GM12801 (cell line): ENCODE data around the gene NFYC.

Experiments
- TF ChIP-seq, protein P1 (sequence below): IDR thresholded peaks from one replicate; pipeline ENCODE4 v1.5.1; 2011; ENCODE audit warnings: control low read depth; ENCODE audit not compliant: insufficient read length; ENCODE audit errors: extremely low read depth

The NFYC gene

DNA sequence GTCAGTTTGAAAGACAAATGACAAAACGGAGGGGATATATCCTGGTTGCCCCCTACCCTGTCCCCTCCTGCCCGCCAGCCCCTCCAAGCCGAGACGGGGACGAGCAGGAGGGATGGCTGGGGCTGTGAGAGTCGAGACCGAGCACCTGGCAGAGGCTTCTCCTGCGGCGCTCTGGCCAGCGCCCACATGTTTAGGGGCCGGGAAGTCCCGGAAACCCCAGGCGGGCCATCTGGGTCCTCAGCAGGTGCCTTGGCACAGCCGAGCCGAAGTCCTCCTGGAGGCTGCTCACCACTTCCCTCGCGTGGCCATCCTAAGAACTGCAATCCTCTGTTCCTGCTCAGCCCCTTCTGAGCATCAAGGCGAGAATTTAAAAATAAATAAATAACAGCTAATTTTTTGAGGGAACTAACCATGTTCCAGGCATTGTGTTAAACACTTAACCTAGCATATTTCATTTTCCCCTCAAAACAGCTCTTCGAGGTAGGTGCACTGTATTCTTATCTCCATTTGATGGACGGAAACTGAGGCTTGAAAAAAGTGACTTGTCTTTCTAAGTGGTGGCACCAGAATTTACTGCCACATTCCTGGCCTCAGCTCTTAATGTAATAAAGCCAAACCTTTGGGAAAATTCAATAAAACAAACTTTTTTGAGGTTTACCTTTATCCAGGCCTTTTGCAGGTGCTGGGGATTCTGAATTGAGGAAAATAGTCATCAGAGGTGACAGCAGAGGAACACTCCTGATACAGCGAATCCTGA lies 22.6 kb upstream of the NFYC start:
- TF ChIP-seq, protein P1, sequence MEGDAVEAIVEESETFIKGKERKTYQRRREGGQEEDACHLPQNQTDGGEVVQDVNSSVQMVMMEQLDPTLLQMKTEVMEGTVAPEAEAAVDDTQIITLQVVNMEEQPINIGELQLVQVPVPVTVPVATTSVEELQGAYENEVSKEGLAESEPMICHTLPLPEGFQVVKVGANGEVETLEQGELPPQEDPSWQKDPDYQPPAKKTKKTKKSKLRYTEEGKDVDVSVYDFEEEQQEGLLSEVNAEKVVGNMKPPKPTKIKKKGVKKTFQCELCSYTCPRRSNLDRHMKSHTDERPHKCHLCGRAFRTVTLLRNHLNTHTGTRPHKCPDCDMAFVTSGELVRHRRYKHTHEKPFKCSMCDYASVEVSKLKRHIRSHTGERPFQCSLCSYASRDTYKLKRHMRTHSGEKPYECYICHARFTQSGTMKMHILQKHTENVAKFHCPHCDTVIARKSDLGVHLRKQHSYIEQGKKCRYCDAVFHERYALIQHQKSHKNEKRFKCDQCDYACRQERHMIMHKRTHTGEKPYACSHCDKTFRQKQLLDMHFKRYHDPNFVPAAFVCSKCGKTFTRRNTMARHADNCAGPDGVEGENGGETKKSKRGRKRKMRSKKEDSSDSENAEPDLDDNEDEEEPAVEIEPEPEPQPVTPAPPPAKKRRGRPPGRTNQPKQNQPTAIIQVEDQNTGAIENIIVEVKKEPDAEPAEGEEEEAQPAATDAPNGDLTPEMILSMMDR = no peak

DNA sequence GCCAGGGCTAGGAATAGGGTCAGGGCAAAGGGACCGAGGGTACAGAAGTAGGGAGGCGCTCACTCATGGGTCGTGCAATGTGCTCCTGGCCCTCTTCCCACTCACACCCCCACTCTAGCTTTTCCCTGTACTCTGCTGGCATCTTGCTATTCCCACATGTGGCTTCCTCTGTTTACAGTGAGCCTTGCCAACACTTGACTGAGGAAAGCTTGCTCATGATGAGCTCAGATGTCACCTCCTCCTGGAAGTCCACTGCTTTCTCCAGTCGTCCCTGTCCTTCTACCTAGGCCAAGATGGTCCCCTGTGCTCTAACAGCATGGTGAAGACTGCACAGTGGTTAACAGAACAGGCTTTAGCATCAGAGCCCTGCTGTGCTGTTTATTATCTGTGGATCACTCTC lies 18.1 kb upstream of the NFYC start:
- TF ChIP-seq, protein P1 = no peak

DNA sequence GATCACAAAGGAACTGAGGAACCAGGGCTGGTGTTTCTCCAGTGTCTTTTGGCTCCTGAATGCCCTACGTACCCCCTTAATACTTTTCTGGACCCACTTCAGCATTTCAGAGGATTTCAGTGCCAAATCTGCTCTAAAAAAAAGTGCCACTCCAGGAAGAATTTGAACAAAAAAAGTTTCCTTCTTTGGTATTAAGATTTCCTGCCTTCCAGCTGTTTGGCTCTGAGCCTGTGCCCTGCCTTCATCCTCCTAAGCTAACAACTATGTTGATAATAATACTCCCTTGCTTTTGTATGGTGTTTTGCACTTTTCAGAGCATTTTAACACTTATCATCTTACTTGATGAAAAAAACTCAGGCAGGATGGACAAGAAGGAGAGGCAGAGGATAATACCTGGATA lies 15.0 kb upstream of the NFYC start:
- TF ChIP-seq, protein P1 = no peak

DNA sequence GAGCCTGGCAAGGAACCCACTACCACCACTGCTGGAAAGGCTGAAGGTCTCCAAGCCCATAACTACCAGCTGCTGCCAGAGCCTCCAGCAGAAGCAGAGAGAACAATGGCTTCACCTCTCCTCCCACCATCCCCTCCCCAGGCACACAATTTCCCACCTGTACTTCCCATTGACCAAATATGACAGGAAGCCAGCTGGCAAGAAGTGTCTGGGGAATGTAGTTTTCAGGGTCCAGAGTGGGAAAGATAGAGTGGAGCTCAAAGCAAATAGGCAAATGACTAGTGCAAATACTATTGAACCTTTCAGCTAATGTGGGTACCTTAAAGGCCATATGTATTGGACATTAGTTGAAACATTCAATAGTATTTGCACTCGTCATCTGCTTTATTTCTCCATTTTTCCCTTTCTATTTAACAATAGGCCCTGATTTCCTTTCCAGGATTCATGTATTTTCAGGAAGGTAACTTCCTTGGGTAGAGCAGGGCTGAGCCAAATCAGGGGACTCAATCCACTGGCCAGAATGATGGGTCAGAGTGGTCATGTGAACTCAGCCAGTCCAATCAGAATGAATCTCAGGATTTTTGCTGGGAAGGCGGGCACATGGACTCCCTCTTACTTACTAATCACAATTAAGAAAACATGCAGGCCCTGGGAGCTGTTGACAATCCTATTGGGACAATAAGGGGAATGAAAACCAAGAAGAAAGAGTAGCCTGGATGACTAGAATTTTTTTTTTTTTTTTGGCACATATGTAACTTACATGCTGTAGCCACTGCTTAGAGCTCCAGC lies 12.1 kb upstream of the NFYC start:
- TF ChIP-seq, protein P1 = no peak

DNA sequence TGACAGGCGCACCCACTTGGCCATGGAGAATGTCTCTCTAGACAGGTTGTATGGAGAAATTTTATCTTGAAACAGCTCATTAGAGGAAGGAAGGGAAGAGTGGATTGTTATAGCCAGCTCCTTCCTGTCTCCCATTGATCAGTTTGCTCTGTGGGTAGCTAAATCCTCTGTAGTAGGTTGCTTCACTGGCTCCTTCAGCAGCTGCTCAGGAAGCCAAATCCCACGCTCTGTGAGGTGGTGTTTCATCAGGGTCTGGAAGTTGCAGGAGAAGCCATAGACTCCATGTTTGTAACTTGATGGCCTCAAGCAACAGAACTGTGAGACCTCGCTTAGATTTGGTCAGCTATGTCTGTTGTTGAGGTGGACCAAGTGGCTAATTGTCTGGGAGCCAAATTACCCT lies 6.8 kb upstream of the NFYC start:
- TF ChIP-seq, protein P1 = no peak

DNA sequence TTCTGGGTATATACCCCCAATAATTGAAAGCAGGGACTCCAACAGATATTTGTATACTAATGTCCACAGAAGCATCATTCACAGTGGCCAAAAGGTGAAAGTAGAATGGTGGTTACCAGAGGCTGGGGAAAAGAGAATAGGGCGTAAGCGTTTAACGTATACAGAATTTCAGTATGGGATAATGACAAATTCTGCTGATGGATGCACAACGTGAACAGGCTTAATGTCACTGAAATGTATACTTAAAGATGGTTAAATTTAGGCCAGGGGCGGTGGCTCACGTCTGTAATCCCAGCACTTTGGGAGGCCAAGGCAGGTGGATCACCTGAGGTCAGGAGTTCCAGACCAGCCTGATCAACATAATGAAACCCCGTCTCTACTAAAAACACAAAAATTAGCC lies 4.4 kb upstream of the NFYC start:
- TF ChIP-seq, protein P1 = no peak

DNA sequence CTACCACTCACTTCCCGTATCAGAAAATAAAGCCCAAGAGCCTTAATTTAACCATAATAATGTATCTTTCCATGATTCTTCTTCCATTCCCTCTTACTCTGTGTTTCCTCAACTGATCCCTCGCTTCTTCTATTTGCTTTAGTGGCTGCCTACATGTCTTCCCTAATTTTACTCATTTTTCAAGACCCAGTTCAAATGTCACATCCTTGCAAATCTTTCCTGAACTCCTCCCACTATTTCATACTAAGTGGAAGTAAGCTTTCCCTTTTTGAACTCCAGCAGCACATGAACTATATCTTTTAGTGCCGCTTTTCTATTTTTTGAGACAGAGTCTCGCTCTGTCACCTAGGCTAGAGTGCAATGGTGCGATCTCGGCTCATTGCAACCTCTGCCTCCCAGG lies 3.8 kb upstream of the NFYC start:
- TF ChIP-seq, protein P1 = no peak
